GM19043 (cell line): ENCODE measurements around the gene NLRX1.
"Not testable (repeated sequence)": the region's sequence is repeated elsewhere in the genome, so short reads cannot be mapped to it uniquely, and the experiment has no call there.

Experiments used
- ATAC-seq: cut with Tn5 transposase; IDR thresholded peaks from one replicate; pipeline ENCODE4 v1.9.1; 2021; ENCODE audit warnings: low read depth; ENCODE audit not compliant: unreplicated experiment

The NLRX1 gene

GRCh38 chr11:119152604-119153003, 15.9 kb upstream of the NLRX1 start:
- no peak for ATAC-seq

GRCh38 chr11:119153049-119153818, 15.3 kb upstream of the NLRX1 start:
- ATAC-seq: no peak

DNA sequence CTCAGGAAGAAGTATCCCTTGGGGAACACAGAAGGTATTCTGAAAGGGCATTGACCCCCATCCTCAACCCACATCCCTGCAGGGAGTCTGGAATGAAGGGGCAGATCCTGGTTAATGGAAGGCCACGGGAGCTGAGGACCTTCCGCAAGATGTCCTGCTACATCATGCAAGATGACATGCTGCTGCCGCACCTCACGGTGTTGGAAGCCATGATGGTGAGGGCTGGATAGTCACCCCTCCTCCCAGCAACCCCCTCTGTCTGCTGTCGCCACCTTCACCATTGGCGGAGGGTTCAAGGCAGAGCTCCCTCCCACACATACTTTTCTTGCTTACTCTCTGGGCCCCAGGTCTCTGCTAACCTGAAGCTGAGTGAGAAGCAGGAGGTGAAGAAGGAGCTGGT, 14.3 kb upstream of the NLRX1 start:
- ATAC-seq: no peak

GRCh38 chr11:119155733-119156492, 12.6 kb upstream of the NLRX1 start:
- no peak for ATAC-seq

DNA sequence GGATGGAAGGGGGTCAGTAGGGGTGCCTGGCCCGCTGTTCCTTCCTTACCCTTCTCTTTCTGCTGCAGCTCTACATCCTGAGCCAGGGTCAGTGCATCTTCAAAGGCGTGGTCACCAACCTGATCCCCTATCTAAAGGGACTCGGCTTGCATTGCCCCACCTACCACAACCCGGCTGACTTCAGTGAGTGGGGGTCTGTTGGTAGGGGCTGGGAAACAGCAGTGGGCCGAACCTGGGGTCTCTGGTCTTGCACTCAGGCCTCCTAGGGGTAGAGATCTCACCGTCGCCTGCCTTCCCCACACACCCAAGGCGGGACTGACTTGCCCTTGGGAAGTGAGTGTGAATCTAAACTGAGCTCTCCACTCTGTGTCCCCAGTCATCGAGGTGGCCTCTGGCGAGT, 12.0 kb upstream of the NLRX1 start:
- ATAC-seq: no peak

DNA sequence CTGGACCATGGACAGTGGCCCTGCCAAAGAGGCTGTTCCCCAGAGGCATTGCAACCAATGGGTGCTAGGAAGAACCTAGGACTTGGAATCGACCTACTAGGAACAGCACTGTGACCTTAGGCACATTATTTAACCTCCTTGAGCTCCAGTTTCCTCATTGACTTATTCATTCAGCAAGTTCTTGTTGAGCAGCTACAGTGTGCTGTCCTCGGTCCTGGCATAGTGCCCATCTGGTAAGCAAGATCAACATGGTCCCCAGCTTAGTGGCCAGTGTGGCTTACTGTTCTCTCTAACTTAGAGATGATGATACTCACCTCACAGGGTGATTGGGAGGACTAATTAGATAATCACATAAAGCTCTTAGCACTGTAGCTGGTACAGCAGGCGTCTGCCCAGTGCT, 11.5 kb upstream of the NLRX1 start:
- ATAC-seq: no peak

- no peak for ATAC-seq
Observed at GRCh38 chr11:119158467-119158866, 10.1 kb upstream of the NLRX1 start.

DNA sequence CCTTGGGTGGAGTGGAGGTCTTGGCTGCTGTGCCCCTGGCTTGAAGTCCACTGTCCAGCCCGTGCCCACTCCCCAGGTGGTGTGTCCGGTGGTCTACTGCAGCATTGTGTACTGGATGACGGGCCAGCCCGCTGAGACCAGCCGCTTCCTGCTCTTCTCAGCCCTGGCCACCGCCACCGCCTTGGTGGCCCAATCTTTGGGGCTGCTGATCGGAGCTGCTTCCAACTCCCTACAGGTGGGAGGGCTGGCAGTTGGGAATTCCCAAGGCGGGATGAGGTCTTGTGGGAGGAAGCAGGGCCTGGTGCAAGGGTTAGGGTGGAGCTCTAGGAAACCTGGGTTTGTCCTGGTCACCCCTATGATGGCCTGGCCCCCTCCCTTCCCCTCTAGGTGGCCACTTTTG, 8.4 kb upstream of the NLRX1 start:
- no peak for ATAC-seq

DNA sequence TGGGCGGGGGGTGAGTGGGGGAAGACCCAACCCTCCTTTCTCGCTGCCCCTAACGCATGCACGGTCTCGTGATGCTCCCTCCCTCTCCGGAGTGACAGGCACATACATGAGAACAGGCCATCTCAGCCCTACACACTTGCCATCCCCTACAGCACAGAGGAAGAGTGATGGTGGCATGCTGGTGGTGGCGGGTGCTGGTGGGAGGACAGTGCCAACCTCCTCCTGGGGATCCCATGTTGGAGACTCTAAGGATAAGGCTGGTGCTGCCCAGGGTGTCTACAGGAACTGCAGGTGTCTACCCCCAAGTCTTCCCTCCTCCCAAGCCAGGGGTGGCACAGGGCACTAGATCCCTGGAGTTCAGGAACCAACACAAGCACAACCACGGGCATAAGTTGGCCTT, 6.7 kb upstream of the NLRX1 start:
- no peak for ATAC-seq

GRCh38 chr11:119166368-119167076, 2.0 kb upstream of the NLRX1 start:
- no peak for ATAC-seq

DNA sequence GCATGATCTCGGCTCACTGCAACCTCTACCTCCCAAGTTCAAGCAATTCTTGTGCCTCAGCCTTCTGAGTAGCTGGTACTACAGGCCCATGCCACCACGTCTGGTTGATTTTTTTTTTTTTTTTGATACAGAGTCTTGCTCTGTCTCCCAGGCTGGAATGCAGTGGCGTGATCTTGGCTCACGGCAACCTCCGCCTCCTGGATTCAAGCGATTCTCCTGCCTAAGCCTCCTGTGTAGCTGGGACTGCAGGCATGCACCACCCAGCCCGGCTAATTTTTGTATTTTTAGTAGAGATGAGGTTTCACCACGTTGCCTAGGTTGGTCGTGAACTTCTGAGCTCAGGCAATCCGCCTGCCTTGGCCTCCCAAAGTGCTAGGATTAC, 1.5 kb upstream of the NLRX1 start:
- ATAC-seq: not testable (repeated sequence)

GRCh38 chr11:119167933-119168332, 592 bp upstream of the NLRX1 start:
- ATAC-seq: no peak

DNA sequence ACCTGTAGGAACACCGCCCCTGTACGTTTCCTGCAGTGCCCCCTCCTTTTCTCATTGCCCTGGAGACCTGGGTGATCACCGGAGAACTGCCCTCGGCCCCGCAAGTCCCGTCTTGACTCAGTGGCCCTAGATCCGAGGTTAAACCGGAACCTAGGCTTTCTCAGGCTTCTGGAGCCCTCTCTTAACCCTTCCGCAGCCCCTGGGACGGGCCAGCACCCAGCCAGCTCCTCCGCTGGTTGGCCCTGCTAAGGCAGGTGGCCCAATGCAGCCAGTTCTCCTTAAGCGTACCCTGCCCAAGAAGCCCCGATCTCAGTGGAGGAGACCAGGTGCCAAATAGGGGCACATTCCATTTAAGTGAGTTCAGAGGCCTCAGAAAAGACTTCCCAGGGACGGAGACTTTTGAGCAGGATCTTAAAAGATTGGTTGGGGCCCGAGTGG, 776 bp downstream of the NLRX1 start:
- ATAC-seq: no peak

- no peak for ATAC-seq
Observed at GRCh38 chr11:119172513-119172912, 4.0 kb downstream of the NLRX1 start.

- ATAC-seq: no peak
Observed at GRCh38 chr11:119173453-119173852, 4.9 kb downstream of the NLRX1 start.

- ATAC-seq: no peak
Observed at GRCh38 chr11:119175493-119176077, 7.1 kb downstream of the NLRX1 start.

- ATAC-seq: no peak
Observed at GRCh38 chr11:119178166-119178680, 9.7 kb downstream of the NLRX1 start.

- no peak for ATAC-seq
Observed at GRCh38 chr11:119179342-119179741, 10.8 kb downstream of the NLRX1 start.

DNA sequence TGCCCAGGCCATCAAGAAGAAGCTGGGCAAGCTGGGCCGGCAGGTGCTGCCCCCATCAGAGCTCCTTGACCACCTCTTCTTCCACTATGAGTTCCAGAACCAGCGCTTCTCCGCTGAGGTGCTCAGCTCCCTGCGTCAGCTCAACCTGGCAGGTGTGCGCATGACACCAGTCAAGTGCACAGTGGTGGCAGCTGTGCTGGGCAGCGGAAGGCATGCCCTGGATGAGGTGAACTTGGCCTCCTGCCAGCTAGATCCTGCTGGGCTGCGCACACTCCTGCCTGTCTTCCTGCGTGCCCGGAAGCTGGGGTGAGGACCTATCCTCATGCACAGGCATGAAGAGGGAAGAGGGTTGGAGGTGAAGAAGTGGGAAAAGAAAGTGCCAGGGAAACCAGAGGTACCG, 11.5 kb downstream of the NLRX1 start:
- no peak for ATAC-seq

DNA sequence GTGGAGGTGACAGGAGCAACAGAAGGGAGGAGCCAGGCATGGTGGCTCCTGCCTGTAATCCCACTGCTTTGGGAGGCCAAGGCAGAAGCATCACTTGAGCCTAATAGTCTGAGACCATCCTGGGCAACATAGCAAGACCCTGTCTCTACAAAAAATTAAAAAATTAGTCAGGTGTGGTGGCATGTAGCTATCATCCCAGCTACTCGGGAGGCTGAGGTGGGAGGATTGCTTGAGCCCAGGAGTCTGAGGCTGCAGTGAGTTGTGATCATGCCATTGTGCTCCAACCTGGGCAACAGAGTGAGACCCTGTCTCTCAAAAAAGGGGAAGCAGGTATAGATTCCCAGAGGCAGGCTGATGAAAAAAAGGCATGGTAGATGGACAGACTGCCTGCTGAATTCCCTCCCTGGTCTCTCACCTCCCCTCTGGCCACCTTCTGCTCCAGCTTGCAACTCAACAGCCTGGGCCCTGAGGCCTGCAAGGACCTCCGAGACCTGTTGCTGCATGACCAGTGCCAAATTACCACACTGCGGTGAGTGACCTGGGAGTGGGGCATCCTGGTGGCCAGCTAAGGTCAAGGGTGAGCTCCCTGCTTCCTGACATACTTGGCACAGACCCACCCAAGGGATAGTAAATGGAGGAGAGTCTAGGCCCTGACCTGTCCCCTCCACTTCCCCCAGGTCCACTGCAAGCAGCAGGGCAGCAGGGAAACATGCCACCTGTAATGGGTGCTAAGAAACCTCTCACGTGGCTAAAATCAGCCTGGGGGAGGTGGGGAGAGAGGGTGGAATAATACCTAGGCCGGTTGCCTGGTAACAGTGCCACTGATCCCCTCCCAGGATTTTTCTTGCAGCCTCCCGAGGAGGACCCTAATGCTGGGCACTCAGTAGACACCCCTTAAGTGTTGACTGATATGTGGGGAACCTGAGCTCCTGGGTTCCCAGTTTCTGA, 12.5 kb downstream of the NLRX1 start:
- no peak for ATAC-seq
